A673 (cell line): ENCODE measurements around the gene ABHD17B. TPM values are rescaled to one million over a fixed set of nuclear protein-coding genes. Genes with fewer than 3 reads are reported as not detected.

Experiments
- BruUV-seq: library from RNA; stranded (reverse); fragments of 400-500 nt; replicated peaks from 2 replicates; lab custom pipeline; 2021; lab: Mats Ljungman, UMichigan
- CTCF ChIA-PET: fragments of 300-600 bp; sonication (Branson Sonifier 250); formaldehyde crosslinking; loops from one replicate; lab custom pipeline; 2022; ENCODE audit warnings: antibody characterized with exemption; lab: Charles Lee
- POLR2A ChIA-PET: fragments of 300-600 bp; sonication (Branson Sonifier 250); formaldehyde crosslinking; loops from one replicate; lab custom pipeline; 2022; ENCODE audit warnings: antibody characterized with exemption; ENCODE audit not compliant: low non-redundant PET; lab: Charles Lee
- DNase-seq: peaks from one replicate; pipeline ENCODE4 v3.0.0-alpha.2; 2015; ENCODE audit warnings: low spot score
- H3K27ac ChIP-seq: fragments of 200-600 bp; sonication (generic); 2 replicates; pipeline ENCODE4 v1.5.1; 2016; ENCODE audit warnings: mixed run types, low read depth, mild to moderate bottlenecking, mixed read lengths, antibody characterized with exemption, low read length; ENCODE audit not compliant: poor library complexity, severe bottlenecking
- H3K27me3 ChIP-seq: fragments of 200-600 bp; sonication (generic); replicated peaks from 2 replicates; pipeline ENCODE4 v1.6.1; 2017; ENCODE audit warnings: mixed run types, low read depth, mild to moderate bottlenecking, mixed read lengths, antibody characterized with exemption, low read length; ENCODE audit not compliant: insufficient read depth, poor library complexity
- H3K36me3 ChIP-seq: fragments of 200-600 bp; sonication (generic); 2 replicates; pipeline ENCODE4 v1.6.1; 2016; ENCODE audit warnings: mixed run types, mild to moderate bottlenecking, mixed read lengths, antibody characterized with exemption, low read length; ENCODE audit not compliant: insufficient read depth, poor library complexity, severe bottlenecking
- H3K4me1 ChIP-seq: fragments of 200-600 bp; sonication (generic); 2 replicates; pipeline ENCODE4 v1.6.1; 2017; ENCODE audit warnings: mixed run types, mild to moderate bottlenecking, mixed read lengths, antibody characterized with exemption, low read length; ENCODE audit not compliant: insufficient read depth, poor library complexity, severe bottlenecking
- H3K4me3 ChIP-seq: fragments of 200-600 bp; sonication (generic); 2 replicates; pipeline ENCODE4 v1.5.1; 2016; ENCODE audit warnings: low read depth, mixed run types, mild to moderate bottlenecking, mixed read lengths, low read length; ENCODE audit not compliant: poor library complexity, severe bottlenecking
- H3K9me3 ChIP-seq: fragments of 200-600 bp; sonication (generic); 2 replicates; pipeline ENCODE4 v1.6.1; 2016; ENCODE audit warnings: mixed run types, low read depth, mild to moderate bottlenecking, mixed read lengths, antibody characterized with exemption, low read length; ENCODE audit not compliant: poor library complexity, severe bottlenecking
- EZH2 ChIP-seq: fragments of 200-600 bp; sonication (generic); IDR thresholded peaks from 2 replicates; pipeline ENCODE4 v1.6.1; 2017; ENCODE audit warnings: borderline replicate concordance, low read depth, mild to moderate bottlenecking, mixed read lengths, antibody characterized with exemption, low read length; ENCODE audit not compliant: poor library complexity, severe bottlenecking
- intact Hi-C: fragments of 100-400 bp; cut with micrococcal nuclease; formaldehyde crosslinking; loops from one replicate; pipeline ENCODE4 v1.10.0; 2022; ENCODE audit not compliant: unreplicated experiment
- total RNA-seq: library from RNA; stranded (reverse); gene quantifications from 2 replicates; pipeline ENCODE4 v1.2.3, GENCODE V29; 2021
- TF ChIP-seq, protein P1 (sequence below): fragments of 300-800, 200-600 bp; sonication (generic); conservative IDR thresholded peaks from 2 replicates; pipeline ENCODE4 v1.5.1; 2017; ENCODE audit warnings: low read depth, mild to moderate bottlenecking, antibody characterized with exemption, low read length, moderate library complexity, mixed read lengths

Gene ABHD17B
- total RNA-seq, 1 experiment from 2014 or later, result 19.7 TPM

DNA sequence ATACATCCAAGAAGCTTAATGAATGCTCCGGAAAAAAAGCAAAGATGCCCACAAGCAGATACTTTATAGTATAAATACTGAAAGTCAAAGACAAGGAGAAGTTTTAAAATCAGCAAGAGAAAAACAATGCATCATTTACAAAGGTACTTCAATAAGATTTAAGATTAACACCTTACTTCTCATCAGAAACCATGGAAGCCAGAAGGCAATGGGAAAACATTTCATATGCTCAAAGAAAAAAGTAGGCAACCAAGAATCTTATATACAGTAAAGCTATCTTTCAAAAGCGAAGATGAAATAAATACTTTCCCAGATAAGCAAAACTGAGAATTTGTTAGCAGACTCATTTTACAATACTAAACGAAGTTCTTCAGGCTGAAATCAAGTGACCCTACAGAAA, 51.1 kb downstream of the ABHD17B start:
- DNase-seq, result no peak
- POLR2A ChIA-PET, result no interaction called here
- Histone ChIP-seq H3K9me3 (peaks cover 13% of the 10 kb centered on the region), H3K36me3 (no peaks in the 10 kb centered on the region), H3K4me3 (no peak overlapping the region), H3K27ac (no peak overlapping the region), H3K27me3 (no peaks in the 10 kb centered on the region), H3K4me1 (no peaks in the 10 kb centered on the region)
- intact Hi-C loops, result no loop called here
- BruUV-seq, result no TSS peak
- CTCF ChIA-PET, result no interaction called here
- no peak for TF ChIP-seq EZH2
- TF ChIP-seq, protein P1, sequence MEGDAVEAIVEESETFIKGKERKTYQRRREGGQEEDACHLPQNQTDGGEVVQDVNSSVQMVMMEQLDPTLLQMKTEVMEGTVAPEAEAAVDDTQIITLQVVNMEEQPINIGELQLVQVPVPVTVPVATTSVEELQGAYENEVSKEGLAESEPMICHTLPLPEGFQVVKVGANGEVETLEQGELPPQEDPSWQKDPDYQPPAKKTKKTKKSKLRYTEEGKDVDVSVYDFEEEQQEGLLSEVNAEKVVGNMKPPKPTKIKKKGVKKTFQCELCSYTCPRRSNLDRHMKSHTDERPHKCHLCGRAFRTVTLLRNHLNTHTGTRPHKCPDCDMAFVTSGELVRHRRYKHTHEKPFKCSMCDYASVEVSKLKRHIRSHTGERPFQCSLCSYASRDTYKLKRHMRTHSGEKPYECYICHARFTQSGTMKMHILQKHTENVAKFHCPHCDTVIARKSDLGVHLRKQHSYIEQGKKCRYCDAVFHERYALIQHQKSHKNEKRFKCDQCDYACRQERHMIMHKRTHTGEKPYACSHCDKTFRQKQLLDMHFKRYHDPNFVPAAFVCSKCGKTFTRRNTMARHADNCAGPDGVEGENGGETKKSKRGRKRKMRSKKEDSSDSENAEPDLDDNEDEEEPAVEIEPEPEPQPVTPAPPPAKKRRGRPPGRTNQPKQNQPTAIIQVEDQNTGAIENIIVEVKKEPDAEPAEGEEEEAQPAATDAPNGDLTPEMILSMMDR, result no peak

DNA sequence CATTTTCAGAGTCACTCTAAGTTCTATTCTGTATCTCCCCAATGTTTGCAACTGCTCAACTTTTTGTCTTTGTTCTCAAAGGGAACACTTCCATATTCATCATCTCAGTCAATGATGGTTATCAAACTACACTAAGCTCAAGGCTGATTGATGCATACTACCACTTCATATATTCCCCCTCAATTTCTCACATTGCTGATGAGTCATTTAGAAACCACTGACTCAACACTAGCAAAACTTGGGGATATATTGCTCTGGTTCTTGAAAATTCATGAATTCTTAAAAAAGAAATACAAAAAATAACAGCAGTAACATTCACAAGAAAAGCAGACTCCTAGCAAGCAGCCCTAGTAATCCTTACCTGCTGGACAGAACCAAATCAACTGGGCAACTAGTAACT, 52.2 kb downstream of the ABHD17B start:
- ChIA-PET POLR2A (no interaction called here), CTCF (no interaction called here)
- no TSS peak for BruUV-seq
- Histone ChIP-seq H3K4me1 (no peaks in the 10 kb centered on the region), H3K4me3 (no peak overlapping the region), H3K9me3 (peaks cover 13% of the 10 kb centered on the region), H3K27ac (no peak overlapping the region), H3K36me3 (no peaks in the 10 kb centered on the region), H3K27me3 (no peaks in the 10 kb centered on the region)
- intact Hi-C loops, result no loop called here
- DNase-seq, result no peak
- TF ChIP-seq EZH2, result no peak
- TF ChIP-seq, protein P1, result no peak

DNA sequence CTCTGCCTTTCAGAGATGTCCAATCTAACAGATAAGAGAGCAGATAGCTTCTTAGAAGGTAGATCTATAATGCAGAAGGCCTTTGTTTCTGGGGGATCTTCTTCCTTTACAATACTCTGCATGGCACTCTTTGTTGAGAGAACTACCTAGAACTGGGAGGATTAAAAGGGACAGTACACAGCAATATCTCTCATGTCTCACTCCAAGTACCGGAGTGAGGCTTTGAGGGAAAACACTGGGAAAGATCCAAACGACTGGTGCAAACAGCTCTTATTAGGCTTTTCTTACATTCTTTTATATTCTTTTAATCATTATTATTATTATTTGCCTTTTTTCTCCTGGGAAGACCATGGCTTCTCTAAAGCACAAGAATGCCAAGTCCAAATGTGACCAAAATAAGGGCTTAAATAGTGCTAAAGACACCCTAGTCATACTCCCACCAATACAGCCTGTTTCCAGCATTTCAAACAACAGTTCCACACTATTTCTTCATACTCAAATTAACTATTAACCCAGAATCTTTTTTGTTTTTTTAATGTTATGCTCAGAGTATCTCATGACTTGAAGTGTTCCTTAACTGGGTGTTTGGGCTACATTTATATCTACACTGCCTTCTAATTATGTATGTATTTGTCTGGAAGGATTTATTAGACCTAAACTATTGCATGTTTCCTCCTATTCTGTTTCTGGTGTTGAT, 52.7 kb downstream of the ABHD17B start:
- no peak overlapping the region for H3K4me3 ChIP-seq
- no peaks in the 10 kb centered on the region for H3K4me1 ChIP-seq
- H3K36me3 ChIP-seq, result no peaks in the 10 kb centered on the region
- intact Hi-C loops, result no loop called here
- CTCF ChIA-PET, result no interaction called here
- BruUV-seq, result no TSS peak
- no peak overlapping the region for H3K27ac ChIP-seq
- TF ChIP-seq, protein P1, result no peak
- no peak for TF ChIP-seq EZH2
- H3K27me3 ChIP-seq, result no peaks in the 10 kb centered on the region
- POLR2A ChIA-PET, result no interaction called here
- DNase-seq, result no peak
- peaks cover 13% of the 10 kb centered on the region for H3K9me3 ChIP-seq
